MCF 10A (cell line): Measurements from ENCODE around the gene MPRIP. TPM values are rescaled to one million over a fixed set of nuclear protein-coding genes. Genes with fewer than 3 reads are reported as not detected.

Experiments
- BruUV-seq: library from RNA; stranded (reverse); fragments of 400-500 nt; replicated peaks from 2 replicates; lab custom pipeline; 2021; lab: Mats Ljungman, UMichigan
- CTCF ChIA-PET: fragments of 300-600 bp; sonication (Branson Sonifier 250); formaldehyde crosslinking; extraction: SDS; loops from one replicate; lab custom pipeline; 2021; ENCODE audit warnings: antibody characterized with exemption, inconsistent platforms; lab: Yijun Ruan, JAX
- POLR2A ChIA-PET: fragments of 300-600, 350-650 bp; sonication (Branson Sonifier 250); formaldehyde crosslinking; extraction: SDS; loops from one replicate; lab custom pipeline; 2020; ENCODE audit warnings: antibody characterized with exemption, inconsistent platforms; lab: Yijun Ruan, JAX
- DNase-seq: peaks from one replicate; pipeline ENCODE4 v3.0.0-alpha.2; 2018; ENCODE audit not compliant: unreplicated experiment
- H3K27ac Mint-ChIP-seq: one replicate; pipeline ENCODE4 v1.8.0; 2022; ENCODE audit warnings: mild to moderate bottlenecking, low read depth, mixed read lengths; ENCODE audit not compliant: unreplicated experiment
- H3K27me3 Mint-ChIP-seq: one replicate; pipeline ENCODE4 v1.8.0; 2022; ENCODE audit warnings: mixed read lengths; ENCODE audit not compliant: insufficient read depth, unreplicated experiment
- H3K36me3 Mint-ChIP-seq: one replicate; pipeline ENCODE4 v1.8.0; 2022; ENCODE audit warnings: mild to moderate bottlenecking, moderate library complexity, mixed read lengths; ENCODE audit not compliant: insufficient read depth, unreplicated experiment
- H3K4me1 Mint-ChIP-seq: one replicate; pipeline ENCODE4 v1.8.0; 2022; ENCODE audit warnings: mixed read lengths; ENCODE audit not compliant: insufficient read depth, unreplicated experiment
- H3K4me3 Mint-ChIP-seq: one replicate; pipeline ENCODE4 v1.8.0; 2022; ENCODE audit warnings: mild to moderate bottlenecking, moderate library complexity, mixed read lengths; ENCODE audit not compliant: unreplicated experiment
- H3K9me3 Mint-ChIP-seq: one replicate; pipeline ENCODE4 v1.8.0; 2022; ENCODE audit warnings: mixed read lengths; ENCODE audit not compliant: unreplicated experiment
- intact Hi-C: fragments of 100-400 bp; cut with micrococcal nuclease; formaldehyde crosslinking; loops from 2 replicates; pipeline ENCODE4 v1.14.1; 2022
- total RNA-seq: library from RNA; stranded (reverse); gene quantifications from 2 replicates; pipeline ENCODE4 v1.2.3, GENCODE V29; 2022
- TF ChIP-seq, protein P1 (sequence below): fragments of 200-600 bp; IDR thresholded peaks from one replicate; pipeline ENCODE4 v1.8.0; 2022; ENCODE audit warnings: antibody characterized with exemption, mild to moderate bottlenecking; ENCODE audit not compliant: unreplicated experiment

The MPRIP gene
- total RNA-seq, 1 experiment from 2014 or later, result 230 TPM

DNA sequence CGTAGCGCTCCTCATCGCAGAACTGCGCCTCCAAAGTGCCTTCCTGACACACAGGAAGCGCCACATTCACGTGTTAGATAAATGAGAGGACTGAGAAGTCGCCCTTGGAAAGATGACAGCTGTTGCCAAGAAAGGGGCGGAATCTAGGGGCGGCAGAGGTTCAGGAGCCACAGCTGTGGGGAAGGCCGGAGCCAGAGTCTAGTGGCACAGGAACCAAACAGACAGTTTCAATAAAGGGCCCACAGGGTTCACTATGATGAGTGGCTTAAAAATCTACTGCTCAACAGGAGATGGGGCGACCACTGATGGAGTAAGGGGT, 190.0 kb downstream of the MPRIP start:
- DNase-seq, result no peak
- H3K4me1 Mint-ChIP-seq, result peaks cover 13% of the 10 kb centered on the region
- intact Hi-C loops, result no loop called here
- TF ChIP-seq, protein P1, sequence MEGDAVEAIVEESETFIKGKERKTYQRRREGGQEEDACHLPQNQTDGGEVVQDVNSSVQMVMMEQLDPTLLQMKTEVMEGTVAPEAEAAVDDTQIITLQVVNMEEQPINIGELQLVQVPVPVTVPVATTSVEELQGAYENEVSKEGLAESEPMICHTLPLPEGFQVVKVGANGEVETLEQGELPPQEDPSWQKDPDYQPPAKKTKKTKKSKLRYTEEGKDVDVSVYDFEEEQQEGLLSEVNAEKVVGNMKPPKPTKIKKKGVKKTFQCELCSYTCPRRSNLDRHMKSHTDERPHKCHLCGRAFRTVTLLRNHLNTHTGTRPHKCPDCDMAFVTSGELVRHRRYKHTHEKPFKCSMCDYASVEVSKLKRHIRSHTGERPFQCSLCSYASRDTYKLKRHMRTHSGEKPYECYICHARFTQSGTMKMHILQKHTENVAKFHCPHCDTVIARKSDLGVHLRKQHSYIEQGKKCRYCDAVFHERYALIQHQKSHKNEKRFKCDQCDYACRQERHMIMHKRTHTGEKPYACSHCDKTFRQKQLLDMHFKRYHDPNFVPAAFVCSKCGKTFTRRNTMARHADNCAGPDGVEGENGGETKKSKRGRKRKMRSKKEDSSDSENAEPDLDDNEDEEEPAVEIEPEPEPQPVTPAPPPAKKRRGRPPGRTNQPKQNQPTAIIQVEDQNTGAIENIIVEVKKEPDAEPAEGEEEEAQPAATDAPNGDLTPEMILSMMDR, result no peak
- no peaks in the 10 kb centered on the region for H3K27me3 Mint-ChIP-seq
- H3K9me3 Mint-ChIP-seq, result no peaks in the 10 kb centered on the region
- no peak overlapping the region for H3K4me3 Mint-ChIP-seq
- CTCF ChIA-PET, result interaction anchor here (0.5 kb wide), 1 partner anchor 42 kb away, joined by 3 read pairs; no protein-coding TSS in a partner anchor
- BruUV-seq, result no TSS peak
- no peak overlapping the region for H3K27ac Mint-ChIP-seq
- POLR2A ChIA-PET, result interaction anchor here (0.7 to 0.8 kb wide), 2 partner anchors 46 to 951 kb away, joined by 3 to 4 read pairs; partner anchors contain the start of gene ALKBH5
- H3K36me3 Mint-ChIP-seq, result peaks cover 62% of the 10 kb centered on the region

DNA sequence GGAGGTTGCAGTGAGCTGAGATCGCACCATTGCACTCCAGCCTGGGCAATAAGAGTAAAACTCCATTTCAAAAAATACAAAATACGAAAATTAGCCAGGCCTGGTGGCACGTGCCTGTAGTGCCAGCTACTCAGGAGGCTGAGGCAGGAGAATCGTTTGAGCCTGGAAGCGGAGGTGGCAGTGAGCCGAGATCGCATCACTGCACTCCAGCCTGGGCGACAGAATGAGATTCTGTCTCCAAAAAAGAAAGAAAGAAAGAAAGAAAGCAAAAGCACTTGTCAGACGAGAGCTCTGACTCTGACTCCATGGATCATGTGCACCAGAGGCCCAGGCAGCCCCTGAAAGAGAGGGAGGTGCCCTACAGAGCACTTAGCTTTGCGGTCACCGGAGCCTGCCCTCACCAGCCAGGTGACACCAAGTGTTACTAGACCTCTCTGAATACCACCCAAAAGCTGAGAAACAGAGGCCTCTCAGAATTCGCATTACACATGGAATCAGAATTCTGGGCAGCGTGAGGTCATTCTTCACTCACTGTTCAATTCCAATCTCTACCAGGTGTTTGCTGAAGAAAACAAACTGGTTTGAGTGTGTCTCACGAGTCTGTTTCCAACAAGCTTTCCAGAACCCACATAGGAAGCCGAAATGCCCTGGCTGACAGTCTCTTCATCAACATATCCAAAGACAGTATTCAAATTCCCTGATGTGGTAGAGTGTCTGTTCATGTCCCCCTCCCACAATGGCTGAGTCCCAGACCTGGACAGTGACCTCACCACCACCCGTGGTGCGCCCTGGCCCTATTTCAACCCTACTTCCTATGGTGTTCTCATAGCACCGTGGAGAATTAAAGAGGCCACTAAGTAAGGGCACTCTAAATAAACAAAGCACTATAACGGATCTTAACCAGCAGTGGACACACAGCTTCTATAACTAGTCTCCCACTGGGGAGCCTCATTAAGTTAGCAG, 193.2 kb downstream of the MPRIP start:
- intact Hi-C loops, result no loop called here
- peaks cover 38% of the 10 kb centered on the region for H3K36me3 Mint-ChIP-seq
- H3K27ac Mint-ChIP-seq, result peak overlapping the region; percentile 100
- H3K4me3 Mint-ChIP-seq, result peak overlapping the region; percentile 82
- TF ChIP-seq, protein P1, result no peak
- no TSS peak for BruUV-seq
- DNase-seq, result no peak
- ChIA-PET CTCF (interaction anchor here (0.7 to 1.2 kb wide), 3 partner anchors 175 to 236 kb away, joined by 3 read pairs; no protein-coding TSS in a partner anchor), POLR2A (interaction anchor here (0.6 to 4.2 kb wide), 11 partner anchors 9 to 605 kb away, joined by 3 to 19 read pairs (median 3); partner anchors contain the start of gene COPS3)
- H3K27me3 Mint-ChIP-seq, result no peaks in the 10 kb centered on the region
- peaks cover 13% of the 10 kb centered on the region for H3K4me1 Mint-ChIP-seq
- H3K9me3 Mint-ChIP-seq, result no peaks in the 10 kb centered on the region

DNA sequence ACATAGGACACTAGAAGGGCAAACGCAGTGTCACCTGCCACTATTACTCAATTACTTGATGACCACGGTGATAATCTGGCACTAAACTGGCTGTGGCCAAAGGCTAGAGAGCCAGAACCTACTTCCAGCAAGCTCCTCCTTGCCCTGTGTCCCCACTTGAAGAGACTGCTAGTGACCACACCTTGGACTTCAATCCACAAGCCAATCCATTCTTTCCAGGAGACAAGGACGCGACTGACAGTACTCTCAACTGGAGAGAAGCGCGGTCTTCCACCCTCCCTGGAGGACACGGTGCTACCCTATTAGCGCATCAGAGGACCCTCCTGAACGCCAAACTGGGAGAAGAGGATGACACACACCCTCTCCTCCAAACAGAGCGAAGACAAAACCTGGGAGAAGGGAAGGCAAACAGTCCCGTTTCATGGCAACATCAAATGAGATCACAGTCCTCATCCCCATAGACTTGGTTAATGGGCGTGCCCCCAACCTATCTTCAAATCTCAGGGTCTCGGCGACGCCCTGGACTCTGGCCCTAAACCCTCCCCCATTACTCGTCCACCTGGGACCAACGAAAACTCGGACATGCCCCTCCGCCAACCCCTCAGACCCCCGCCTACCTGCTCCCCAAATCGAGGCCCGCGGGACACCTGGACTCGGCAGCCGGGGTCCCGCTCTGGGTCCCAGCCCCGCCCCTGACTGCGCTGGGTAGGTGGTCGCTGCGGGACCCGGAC, 194.2 kb downstream of the MPRIP start:
- TF ChIP-seq, protein P1, result no peak
- peaks cover 13% of the 10 kb centered on the region for H3K4me1 Mint-ChIP-seq
- peak overlapping the region; percentile 82 for H3K4me3 Mint-ChIP-seq
- peak overlapping the region; percentile 100 for H3K27ac Mint-ChIP-seq
- CTCF ChIA-PET, result interaction anchor here (0.6 to 1.2 kb wide), 4 partner anchors 24 to 237 kb away, joined by 3 read pairs; no protein-coding TSS in a partner anchor
- BruUV-seq, result TSS peak; percentile 71
- intact Hi-C loops, result no loop called here
- POLR2A ChIA-PET, result interaction anchor here (0.6 to 4.2 kb wide), 19 partner anchors 10 to 268 kb away, joined by 3 to 19 read pairs (median 3); partner anchors contain the start of genes COPS3 and PLD6
- H3K36me3 Mint-ChIP-seq, result peaks cover 31% of the 10 kb centered on the region
- peak; percentile 17 for DNase-seq
- H3K9me3 Mint-ChIP-seq, result no peaks in the 10 kb centered on the region
- H3K27me3 Mint-ChIP-seq, result no peaks in the 10 kb centered on the region
